IPS-NIHi11 (cell line): ENCODE measurements around the gene PRKAA1.
"Not testable (repeated sequence)": the region's sequence is repeated elsewhere in the genome, so short reads cannot be mapped to it uniquely, and the experiment has no call there.

Source experiments
- DNase-seq: peaks from one replicate; pipeline ENCODE4 v3.0.0; 2012; ENCODE audit warnings: mixed read lengths, low spot score

Gene PRKAA1

GRCh38 chr5:40825461-40826043 lies 27.4 kb upstream of the PRKAA1 start:
- not testable (repeated sequence) for DNase-seq

- DNase-seq, result no peak
Observed at GRCh38 chr5:40823459-40823858, 25.3 kb upstream of the PRKAA1 start.

DNA sequence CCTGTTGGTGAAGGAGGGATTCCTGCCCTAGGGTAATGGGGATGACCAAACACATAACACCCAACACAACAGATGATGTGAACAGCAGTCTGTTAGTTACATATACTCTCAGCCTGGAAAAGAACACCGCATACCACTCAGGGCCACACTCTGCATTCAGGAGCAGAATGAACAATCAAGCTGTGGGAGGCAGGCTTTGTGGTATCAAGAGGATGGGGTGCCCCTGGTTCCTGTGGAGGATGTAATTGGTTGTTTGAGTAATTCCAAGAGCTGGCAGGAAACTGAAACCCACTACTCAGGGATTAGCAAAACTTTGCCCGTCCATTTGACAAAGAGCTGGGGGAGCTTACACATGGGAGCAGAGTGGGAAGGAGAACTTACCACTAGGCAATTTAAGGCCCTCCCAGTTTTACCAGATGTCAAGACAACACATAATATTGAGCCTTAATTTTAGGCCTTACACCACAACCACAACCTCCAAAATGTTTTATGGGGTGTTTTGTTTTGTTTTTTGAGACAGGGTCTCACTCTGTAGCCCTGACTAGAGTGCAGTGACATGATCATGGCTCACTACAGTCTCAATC lies 15.6 kb upstream of the PRKAA1 start:
- no peak for DNase-seq

GRCh38 chr5:40812125-40812524 lies 14.0 kb upstream of the PRKAA1 start:
- DNase-seq, result no peak

DNA sequence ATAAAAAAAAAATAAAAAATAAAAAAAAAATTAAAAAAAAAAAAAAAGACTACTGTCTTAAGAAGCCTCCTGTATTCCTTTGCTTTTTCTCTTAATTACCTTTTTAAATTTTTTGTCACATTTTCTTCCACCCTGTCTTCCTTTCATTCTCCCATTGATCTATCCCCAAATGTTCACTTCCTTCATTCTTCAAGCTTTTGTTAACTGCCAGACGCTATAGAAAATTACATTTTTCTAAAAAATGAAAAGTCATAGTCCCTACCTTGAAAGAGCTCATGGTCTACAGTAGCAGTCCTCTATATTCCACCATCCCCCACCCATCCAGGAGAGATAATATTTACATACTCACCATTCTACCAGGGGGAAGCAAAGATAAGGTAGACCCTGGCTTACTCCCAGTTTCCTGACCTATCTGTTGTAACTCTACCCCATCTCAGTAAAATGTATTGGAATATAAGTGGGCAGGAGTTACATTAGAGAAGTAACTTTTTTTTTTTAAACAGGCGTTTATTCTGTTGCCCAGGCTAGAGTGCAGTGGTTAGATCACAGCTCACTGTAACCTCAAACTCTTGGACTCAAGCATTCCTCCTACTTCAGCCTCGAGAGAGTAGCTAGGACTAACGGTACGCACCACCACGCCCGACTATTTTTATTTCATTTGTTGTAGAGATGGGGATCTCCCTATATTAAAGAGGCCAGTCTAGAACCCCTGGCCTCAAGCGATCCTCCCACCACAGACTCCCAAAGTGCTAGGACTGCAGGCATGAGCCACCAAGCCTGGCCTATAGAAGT lies 3.8 kb upstream of the PRKAA1 start:
- DNase-seq, result no peak

DNA sequence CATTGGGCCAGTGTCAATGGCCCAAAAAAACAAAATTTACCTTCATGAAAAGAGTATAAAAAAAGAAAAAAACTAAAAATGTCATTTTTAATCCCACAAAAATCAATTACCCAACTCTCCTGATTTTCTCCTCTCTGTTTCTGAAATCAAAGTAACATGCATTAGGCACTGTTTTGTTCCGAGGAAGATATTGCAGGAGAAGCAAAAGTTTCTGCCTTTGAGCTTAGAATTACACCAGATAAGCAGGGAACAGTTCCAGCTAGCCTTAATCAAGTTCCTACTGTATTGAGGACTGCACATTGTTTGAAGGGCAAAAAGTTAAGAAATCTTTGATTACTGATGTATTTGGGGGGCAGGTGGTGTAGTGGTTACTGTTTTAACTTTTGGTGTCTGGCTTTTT lies 1.1 kb upstream of the PRKAA1 start:
- DNase-seq, result no peak

DNA sequence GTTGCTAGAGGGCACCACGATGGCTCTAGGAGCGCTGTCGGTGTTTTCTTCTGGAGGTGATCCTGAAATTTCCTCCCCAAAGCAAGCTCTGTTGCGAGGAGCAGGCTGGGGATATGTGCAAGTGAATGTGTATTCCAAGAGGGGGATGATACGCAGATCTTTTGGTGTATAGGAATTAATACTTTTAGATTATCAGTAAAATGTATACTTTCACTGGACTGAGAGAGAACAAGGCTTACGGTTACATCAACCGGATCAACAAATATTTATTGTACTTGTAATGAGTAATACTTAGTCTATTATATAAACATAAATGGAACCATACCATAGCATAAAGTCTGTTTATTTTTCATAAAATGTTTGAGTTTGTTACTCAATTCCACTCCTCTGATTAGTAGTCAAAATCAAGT lies 632 bp upstream of the PRKAA1 start:
- DNase-seq, result no peak

GRCh38 chr5:40797273-40798011 lies 732 bp downstream of the PRKAA1 start:
- DNase-seq, result peak; percentile 83

GRCh38 chr5:40796487-40796889 lies 1.7 kb downstream of the PRKAA1 start:
- DNase-seq, result no peak

GRCh38 chr5:40794877-40795276 lies 3.3 kb downstream of the PRKAA1 start:
- not testable (repeated sequence) for DNase-seq

GRCh38 chr5:40794340-40794739 lies 3.8 kb downstream of the PRKAA1 start:
- DNase-seq, result not testable (repeated sequence)

- not testable (repeated sequence) for DNase-seq
Observed at GRCh38 chr5:40792691-40793090, 5.5 kb downstream of the PRKAA1 start.

- DNase-seq, result no peak
Observed at GRCh38 chr5:40791715-40792139, 6.4 kb downstream of the PRKAA1 start.

GRCh38 chr5:40790947-40791593 lies 7.1 kb downstream of the PRKAA1 start:
- no peak for DNase-seq

GRCh38 chr5:40788941-40789340 lies 9.2 kb downstream of the PRKAA1 start:
- DNase-seq, result not testable (repeated sequence)

GRCh38 chr5:40787986-40788385 lies 10.2 kb downstream of the PRKAA1 start:
- no peak for DNase-seq

DNA sequence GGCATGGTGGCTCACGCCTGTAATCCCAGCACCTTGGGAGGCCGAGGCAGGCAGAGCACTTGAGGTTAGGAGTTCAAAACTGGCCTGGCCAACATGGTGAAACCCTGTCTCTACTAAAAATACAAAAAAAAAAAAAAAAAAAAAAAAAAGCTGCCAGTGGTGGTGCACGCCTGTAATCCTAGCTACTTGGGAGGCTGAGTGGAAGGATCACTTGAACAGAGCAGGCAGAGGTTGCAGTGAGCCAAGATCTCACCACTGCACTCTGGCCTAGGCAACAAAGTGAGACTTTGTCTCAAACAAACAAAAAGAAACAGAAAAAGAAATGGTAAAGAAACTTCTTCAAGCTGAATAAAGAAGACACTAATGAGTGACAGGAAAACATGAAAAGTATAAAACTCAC lies 11.5 kb downstream of the PRKAA1 start:
- not testable (repeated sequence) for DNase-seq

DNA sequence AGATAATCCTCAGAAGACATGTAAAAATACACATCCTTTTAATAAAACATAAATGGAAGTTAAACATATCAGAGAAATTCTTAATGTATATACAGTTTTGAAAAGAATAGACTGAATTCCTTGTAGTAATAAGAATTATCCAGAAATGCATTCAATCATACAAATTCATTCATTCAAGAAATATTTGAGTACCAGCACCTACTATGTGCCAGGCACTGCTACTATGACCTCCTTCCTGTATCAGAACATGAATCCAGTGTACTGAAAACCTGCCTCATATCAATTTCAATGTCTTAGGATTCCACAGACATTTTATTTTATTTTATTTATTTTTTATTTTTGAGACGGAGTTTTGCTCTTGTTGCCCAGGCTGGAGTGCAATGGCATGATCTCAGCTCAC lies 13.3 kb downstream of the PRKAA1 start:
- DNase-seq, result no peak

GRCh38 chr5:40784027-40784653 lies 14.0 kb downstream of the PRKAA1 start:
- DNase-seq, result no peak

- no peak for DNase-seq
Observed at GRCh38 chr5:40781843-40782409, 16.2 kb downstream of the PRKAA1 start.

DNA sequence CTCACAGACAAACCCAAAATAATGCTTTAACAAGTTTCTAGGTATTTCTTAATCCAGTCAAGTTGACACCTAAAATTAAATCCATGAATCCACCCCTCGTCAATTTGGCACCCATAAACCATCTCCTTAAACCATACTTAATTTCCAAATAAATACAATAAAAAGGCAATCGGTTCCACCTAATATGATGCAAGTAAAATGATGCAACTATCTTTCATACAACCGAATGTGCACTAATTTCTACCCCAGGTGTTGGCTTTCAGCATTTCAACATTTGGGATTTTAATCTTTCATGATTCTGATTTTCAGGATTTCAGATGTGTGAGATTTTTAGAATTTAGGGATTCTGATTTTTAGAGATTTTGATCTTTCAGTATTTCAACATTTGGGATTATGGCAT lies 17.3 kb downstream of the PRKAA1 start:
- no peak for DNase-seq
